Esophagus squamous epithelium (tissue), 4 donors: Measurements from ENCODE around the gene MNDA.
"Not testable (repeated sequence)": the region's sequence is repeated elsewhere in the genome, so short reads cannot be mapped to it uniquely, and the experiment has no call there.

ENCODE experiments used
- POLR2A ChIP-seq, 4 donors: fragments of 450-650 bp; IDR thresholded peaks; one replicate each; pipeline ENCODE4 v1.6.1; 2017; ENCODE audit warnings: antibody characterized with exemption in 4 of 4, mild to moderate bottlenecking in 4 of 4, moderate library complexity in 3 of 4
- TF ChIP-seq, protein P1 (sequence below), 6 experiments: fragments of 450-650 bp in 4 of 6; fragments of 200-600 bp in 2 of 6; sonication (generic) in 2 of 6; IDR thresholded peaks; one replicate each; pipeline ENCODE4 v1.5.1; 2016 to 2019; ENCODE audit warnings: antibody characterized with exemption in 6 of 6, mild to moderate bottlenecking in 4 of 6, moderate library complexity in 4 of 6

DNA sequence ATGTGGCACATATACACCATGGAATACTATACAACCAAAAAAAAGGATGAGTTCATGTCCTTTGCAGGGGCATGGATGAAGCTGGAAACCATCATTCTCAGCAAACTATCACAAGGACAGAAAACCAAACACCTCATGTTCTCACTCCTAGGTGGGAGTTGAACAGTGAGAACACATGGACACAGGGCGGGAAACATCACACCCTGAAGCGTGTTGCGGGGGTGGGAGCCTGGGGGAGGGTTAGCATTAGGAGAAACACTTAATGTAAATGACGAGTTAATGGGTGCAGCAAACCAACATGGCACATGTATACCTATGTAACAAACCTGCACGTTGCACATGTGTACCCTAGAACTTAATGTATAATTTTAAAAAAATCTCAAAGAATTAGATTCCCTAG, 39.3 kb downstream of the MNDA start:
- TF ChIP-seq, protein P1, sequence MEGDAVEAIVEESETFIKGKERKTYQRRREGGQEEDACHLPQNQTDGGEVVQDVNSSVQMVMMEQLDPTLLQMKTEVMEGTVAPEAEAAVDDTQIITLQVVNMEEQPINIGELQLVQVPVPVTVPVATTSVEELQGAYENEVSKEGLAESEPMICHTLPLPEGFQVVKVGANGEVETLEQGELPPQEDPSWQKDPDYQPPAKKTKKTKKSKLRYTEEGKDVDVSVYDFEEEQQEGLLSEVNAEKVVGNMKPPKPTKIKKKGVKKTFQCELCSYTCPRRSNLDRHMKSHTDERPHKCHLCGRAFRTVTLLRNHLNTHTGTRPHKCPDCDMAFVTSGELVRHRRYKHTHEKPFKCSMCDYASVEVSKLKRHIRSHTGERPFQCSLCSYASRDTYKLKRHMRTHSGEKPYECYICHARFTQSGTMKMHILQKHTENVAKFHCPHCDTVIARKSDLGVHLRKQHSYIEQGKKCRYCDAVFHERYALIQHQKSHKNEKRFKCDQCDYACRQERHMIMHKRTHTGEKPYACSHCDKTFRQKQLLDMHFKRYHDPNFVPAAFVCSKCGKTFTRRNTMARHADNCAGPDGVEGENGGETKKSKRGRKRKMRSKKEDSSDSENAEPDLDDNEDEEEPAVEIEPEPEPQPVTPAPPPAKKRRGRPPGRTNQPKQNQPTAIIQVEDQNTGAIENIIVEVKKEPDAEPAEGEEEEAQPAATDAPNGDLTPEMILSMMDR (IDR thresholded peaks at IDR 0.05), result not testable (repeated sequence)
- TF ChIP-seq POLR2A (IDR thresholded peaks at IDR 0.05), result not testable (repeated sequence)
